Caki2 (cell line): ENCODE measurements around the gene SCN2A. TPM values are rescaled to one million over a fixed set of nuclear protein-coding genes. Genes with fewer than 3 reads are reported as not detected.
"Not testable (repeated sequence)": the region's sequence is repeated elsewhere in the genome, so short reads cannot be mapped to it uniquely, and the experiment has no call there.

Experiments
- DNase-seq: peaks from one replicate; pipeline ENCODE4 v3.0.0-alpha.2; 2015; ENCODE audit warnings: low read depth
- in situ Hi-C: cut with HindIII; loops from 2 replicates; pipeline ENCODE4 v1.10.0; 2016; ENCODE audit warnings: low sequenced_read_pairs, low pct_unique_long_range_greater_than_20kb, mixed read lengths
- total RNA-seq: library from RNA; depleted of rRNA; stranded (reverse); fragments of >200 nt; shearing (Covaris generic); gene quantifications from 2 replicates; pipeline ENCODE4 v1.2.3, GENCODE V29; 2014; ENCODE audit warnings: low replicate concordance

The SCN2A gene
- total RNA-seq, 1 experiment from 2014 or later: 0.14 TPM

- in situ Hi-C loops: no loop called here
- DNase-seq: no peak
Observed at GRCh38 chr2:165294912-165295311, 55.7 kb downstream of the SCN2A start.

- in situ Hi-C loops: no loop called here
- DNase-seq: no peak
Observed at GRCh38 chr2:165295643-165296042, 56.4 kb downstream of the SCN2A start.

DNA sequence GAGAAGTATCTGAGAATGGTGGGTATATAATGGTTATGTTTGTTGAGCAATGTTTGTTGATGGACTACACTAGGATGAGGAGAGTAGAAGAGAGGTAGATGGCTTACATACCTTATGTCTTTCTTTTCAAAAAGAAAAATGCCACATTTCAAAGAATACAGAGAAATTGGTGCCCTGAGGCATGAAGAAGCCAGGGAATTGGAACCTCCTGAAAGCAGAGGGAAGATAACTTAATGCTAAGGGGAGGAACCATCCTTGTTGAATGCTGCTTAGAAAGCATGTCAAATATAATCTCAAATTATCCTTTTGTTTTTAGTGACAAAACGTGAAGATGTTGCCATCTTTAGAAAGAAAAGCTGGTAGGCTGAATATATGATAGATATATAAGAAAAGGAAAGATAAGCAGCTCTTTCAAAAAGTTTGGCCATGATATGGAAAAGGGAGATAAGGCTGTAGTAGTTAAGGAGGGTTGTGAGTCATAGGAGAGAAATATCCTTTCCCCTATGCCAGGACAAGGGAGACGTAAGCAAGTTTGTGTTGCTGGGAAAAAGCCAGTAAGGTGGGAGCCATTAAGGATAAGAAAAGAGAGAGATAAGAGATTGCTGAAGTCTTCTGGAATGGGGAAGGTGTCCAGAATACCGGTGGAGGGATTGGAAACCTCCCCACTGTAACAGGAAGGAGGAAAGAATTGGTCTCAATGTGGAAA is 66.3 kb downstream of the SCN2A start:
- in situ Hi-C loops: no loop called here
- DNase-seq: no peak

DNA sequence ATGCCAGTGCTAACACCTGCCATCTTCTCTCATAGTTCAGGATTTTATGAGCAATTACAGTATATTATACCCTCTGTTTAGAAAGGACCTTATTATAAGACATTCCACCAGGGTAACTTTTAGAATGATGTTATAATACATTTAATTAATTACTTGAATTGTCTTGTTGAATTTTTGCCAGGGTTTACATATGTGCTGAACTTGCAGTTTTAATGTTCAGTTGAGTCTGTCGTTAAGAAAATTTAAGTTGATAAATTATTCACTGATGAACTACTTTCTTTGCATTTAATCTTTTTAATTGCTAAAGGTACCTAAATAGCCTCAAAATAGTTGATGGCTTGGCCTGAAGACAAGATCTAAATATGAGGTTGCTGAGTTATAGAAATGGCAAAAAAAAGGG is 68.1 kb downstream of the SCN2A start:
- in situ Hi-C loops: no loop called here
- no peak for DNase-seq

DNA sequence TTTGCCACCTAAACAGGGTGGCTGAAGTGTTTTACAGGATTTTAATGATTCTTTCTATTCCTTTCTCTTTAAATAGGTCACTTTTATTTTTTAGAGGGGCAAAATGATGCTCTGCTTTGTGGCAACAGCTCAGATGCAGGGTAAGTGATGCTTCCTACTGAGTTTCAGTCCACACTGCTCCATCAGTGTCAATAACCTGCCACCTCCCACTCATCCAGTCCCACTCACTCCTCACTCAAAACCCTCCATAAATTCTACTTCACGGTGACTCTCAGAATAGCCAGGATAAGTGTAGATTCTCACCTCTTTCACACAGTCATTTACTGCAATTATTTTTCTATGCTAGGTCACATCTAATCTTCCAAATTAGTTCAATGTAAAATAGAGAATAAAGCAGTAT is 72.7 kb downstream of the SCN2A start:
- DNase-seq: no peak
- in situ Hi-C loops: no loop called here

GRCh38 chr2:165312999-165313398 is 73.8 kb downstream of the SCN2A start:
- DNase-seq: no peak
- in situ Hi-C loops: no loop called here

DNA sequence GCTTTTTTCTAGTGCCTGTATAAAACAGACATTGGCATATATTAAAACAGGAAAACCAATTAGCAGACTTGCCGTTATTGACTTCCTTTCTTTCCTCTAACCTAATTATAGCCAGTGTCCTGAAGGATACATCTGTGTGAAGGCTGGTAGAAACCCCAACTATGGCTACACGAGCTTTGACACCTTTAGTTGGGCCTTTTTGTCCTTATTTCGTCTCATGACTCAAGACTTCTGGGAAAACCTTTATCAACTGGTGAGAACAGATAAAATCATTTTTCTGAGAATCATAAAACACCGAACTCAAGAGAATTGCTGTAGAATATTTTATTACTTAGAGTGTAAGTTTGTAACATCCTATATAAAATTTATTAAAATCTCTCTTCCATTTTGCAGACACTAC is 74.3 kb downstream of the SCN2A start:
- in situ Hi-C loops: no loop called here
- DNase-seq: no peak

DNA sequence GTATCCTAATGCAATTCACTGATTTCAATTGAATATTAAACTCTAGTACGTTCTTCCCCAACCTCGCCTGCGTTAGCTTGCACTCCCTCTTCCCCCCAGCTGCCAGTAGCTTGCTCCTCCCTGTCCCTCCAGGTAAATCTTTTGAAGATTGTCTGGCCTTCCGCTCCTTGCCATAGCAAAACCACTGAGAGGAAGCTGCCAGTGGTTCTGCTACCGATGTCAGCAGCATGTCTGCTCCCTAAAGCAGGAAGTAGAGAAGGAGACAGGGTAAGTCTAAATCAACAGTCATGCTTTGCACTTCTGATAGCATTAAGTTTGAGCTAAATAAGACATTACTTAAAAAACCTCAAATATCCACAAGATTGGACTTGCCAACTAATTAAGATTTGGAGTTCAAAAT is 89.1 kb downstream of the SCN2A start:
- no peak for DNase-seq
- in situ Hi-C loops: no loop called here

- DNase-seq, in situ Hi-C loops: not testable (repeated sequence)
Observed at GRCh38 chr2:165344276-165344675, 105.1 kb downstream of the SCN2A start.

- DNase-seq: no peak
- in situ Hi-C loops: no loop called here
Observed at GRCh38 chr2:165348441-165348840, 109.2 kb downstream of the SCN2A start.

GRCh38 chr2:165349181-165349580 is 110.0 kb downstream of the SCN2A start:
- in situ Hi-C loops: no loop called here

DNA sequence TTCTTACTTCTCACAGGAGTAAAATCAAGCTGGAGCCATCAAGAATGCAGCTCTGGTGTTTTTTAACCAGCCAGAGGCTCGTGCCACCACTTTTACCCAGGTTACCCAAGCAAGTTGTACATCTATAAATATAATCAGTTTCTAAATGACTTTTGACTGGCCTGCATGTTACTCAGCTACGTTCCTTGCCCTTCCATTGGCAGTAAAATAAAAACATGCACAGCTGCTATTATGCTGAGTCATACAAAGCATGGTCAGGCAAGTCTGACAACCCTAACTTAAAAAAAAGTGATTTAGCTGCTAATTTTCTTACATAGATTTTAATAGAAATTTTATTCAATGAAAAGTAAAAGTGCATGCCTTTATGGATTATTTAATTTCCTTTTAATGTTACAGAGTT is 118.5 kb downstream of the SCN2A start:
- in situ Hi-C loops: no loop called here
- DNase-seq: peak; percentile 53

More at GRCh38 chr2:165349181-165349580, 110.0 kb downstream of the SCN2A start:
- no peak for DNase-seq

- no peak for DNase-seq
- in situ Hi-C loops: no loop called here
Observed at GRCh38 chr2:165361514-165361913, 122.3 kb downstream of the SCN2A start.

DNA sequence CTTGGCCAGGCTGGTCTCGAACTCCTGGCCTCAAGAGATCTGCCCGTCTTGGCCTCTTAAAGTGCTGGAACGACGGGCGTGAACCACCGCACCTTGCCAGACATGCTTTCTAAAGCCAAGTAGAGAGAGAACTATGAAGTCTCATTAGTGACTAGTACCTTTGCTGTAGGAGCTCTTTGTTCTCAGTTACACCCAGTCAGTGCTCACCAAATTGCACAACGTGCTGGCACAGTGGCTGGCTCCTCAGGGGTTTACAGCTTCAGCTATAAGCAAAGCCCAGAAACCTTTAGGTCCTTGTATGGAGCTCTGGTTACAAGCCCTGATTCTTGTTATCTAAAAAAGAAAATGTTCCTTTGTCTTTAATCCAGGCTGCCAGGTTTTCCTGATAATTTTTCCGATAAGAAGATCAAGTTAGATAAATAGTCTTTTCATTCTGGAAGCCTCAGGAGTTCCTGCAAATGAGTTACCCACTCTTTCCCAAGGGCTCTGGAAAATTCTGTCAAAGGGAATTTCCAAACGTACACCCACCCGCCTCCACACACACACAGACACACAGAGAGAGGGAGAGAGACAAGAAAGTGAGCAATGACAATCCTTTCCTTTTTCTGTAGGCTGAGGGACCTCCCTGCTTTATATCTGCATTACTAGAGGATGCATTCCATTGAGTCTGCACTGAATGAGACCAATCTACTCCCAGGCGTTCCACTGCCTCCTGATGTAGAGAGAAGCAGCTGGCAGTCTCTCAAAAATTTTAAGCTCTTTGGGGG is 130.1 kb downstream of the SCN2A start:
- in situ Hi-C loops: no loop called here
- no peak for DNase-seq

DNA sequence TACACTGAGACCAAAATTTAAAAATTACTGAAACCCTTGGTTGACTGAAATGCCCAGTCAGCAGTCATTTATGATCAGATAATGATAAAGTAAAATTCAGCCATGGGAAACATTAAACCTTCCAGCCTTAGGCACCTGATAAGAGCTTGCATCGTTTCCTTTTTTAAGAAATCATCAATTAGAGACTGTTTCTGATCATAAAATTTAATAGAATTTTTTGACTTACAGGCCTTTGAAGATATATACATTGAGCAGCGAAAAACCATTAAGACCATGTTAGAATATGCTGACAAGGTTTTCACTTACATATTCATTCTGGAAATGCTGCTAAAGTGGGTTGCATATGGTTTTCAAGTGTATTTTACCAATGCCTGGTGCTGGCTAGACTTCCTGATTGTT is 130.7 kb downstream of the SCN2A start:
- DNase-seq: no peak
- in situ Hi-C loops: no loop called here

DNA sequence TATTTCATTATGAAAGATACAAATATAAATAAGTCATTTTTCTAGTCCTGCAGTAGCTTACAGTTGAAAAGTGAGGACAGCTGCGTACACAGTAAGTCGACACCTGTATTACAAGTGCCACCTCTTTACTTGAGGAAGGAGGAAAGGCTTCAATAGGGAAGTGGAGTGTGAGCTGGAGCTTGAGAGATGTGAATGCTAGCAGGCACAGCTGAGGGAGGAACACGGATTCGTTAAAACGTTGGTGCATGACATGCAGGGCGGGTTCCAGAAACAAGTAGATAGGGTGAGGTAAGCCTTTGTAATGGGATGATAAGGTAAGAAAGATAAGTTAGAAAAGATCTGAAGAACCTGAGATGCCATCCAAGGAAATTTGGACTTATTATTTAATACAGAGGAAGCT is 132.1 kb downstream of the SCN2A start:
- in situ Hi-C loops: no loop called here
- DNase-seq: no peak

DNA sequence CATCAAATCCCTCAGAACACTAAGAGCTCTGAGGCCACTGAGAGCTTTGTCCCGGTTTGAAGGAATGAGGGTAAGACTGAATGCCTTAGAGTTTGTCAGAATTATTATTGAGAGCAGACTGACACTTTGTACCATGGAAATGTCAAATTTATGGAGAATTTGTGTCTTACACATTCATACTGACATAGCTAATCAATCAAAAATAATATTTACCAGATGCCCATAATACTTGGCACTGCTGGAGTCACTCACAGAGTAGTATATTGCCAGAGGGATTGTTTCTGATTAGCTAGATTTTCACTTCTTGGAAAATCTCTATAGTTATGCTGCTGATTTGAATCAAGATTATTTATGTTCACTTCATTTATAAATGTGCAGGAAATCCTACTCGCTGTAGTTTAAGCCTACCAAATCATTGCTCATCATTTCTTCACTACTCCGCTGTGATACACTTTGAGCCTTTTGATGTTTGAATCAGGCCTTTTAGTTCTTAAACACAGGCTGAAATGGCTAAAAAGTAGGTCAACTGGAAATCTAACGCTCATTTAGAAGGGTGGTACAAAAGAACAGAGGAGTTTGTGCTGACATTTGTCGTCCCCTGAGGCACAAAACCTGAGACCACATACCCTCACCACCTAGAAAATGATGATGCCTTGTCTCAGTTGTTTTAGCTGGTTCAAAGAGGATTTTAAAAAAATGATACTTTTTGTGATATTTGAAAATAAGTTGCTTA is 134.2 kb downstream of the SCN2A start:
- in situ Hi-C loops: no loop called here
- DNase-seq: no peak

GRCh38 chr2:165376571-165376975 is 137.4 kb downstream of the SCN2A start:
- in situ Hi-C loops: no loop called here
- DNase-seq: no peak

DNA sequence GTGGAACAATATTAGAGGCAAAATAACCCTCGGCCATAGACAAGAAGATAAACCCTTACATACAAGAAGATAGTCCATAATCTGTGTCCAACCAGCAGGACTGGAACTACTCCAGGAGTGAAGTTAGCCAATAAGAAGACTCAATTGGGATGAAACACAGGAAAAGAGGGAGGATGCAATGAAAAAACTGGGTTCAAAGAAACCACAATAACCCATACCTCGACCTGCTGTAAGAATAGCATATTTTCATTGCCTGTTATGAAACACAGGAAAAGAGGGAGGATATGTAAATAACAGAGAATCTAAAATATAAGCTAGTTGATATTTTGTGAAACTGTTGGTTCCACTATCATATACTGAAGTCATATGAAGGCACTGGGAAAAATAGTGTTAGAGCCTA is 143.1 kb downstream of the SCN2A start:
- in situ Hi-C loops: no loop called here
- DNase-seq: no peak
